ENCODE data around the gene UNK.
A peak's percentile ranks its signal among the peaks of the same experiment; 100 is the strongest.
"Not testable (repeated sequence)": the region's sequence is repeated elsewhere in the genome, so short reads cannot be mapped to it uniquely, and the experiment has no call there.

UNK gene

DNA sequence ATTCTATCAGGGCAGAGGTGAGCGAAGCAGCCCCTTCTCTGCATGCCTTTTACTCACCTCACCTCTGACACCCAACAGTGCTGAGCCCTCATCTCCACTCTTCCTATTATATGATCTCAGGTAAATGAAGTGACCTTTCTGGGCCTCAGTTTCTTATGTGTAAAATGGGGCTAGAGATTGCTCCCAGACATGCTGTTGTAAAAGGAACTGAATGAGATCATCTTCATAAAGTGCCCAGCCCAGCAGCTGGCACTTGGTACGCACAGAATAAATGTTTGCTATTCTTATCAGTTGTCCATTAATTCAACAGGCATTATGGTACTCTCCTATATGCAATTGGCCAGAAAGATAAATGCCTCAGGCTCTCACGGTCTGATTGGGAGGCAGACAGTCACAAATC, 15.1 kb upstream of the UNK start:
- no peaks in the 10 kb centered on the region for H3K4me1 ChIP-seq (ENCODE audit: control insufficient read depth, insufficient read depth, low read length)
- H3K27me3 ChIP-seq (ENCODE audit: control insufficient read depth, insufficient read depth, low read length): no peaks in the 10 kb centered on the region
- no peak overlapping the region for H3K4me3 ChIP-seq (ENCODE audit: low read length)
- no peaks in the 10 kb centered on the region for H3K36me3 ChIP-seq (ENCODE audit: control insufficient read depth, insufficient read depth, low read length)
- H3K27ac ChIP-seq (ENCODE audit: low read depth, low read length): no peak overlapping the region
- H3K9ac ChIP-seq (ENCODE audit: low read length): no peak overlapping the region

DNA sequence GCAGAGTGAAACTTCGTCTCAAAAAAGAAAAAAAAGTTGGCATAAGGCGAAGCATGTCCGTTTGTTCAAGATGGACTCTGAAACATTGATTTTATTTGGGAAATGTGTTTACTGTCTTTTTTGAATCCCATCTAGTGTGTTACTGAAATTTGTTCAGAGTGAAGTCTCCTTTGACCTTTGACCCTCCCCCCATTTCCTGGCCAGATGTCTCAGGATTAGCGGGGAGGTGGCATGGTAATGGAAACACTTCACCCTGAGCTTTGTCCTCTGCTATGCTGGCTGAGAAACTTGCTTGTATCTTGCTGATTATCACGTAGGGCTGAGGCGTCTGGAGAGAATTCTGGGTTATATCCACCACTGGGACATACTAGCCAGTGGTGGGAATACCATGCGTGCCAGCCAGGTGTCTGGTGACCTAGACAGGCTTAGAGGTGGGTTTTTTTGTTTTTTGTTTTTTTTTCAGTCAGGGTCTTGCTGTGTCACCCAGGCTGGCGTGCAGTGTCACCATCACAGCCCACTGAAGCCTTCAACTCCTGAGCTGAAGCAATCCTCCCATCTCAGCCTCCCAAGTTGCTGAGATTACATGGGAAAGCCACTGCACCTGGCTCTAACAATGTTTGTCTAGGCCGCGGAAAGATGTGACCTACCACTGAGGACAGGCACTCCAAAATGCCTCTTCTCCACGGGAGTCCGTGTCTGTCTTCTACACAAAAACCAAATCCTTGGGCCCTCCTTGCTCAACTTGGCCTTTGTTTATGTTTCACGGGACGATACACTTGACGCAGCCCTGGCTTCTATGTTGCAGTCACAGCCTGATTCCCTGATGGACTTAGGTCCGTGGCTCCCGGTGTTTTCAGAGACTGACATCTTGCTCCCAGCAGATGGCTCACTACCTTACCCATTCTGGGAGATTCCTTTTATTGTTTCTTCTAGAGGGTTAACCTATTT, 13.0 kb upstream of the UNK start:
- Histone ChIP-seq H3K27ac (ENCODE audit: low read depth, low read length) (no peak overlapping the region), H3K9ac (ENCODE audit: low read length) (no peak overlapping the region), H3K4me1 (ENCODE audit: control insufficient read depth, insufficient read depth, low read length) (peaks cover 8% of the 10 kb centered on the region), H3K27me3 (ENCODE audit: control insufficient read depth, insufficient read depth, low read length) (no peaks in the 10 kb centered on the region), H3K4me3 (ENCODE audit: low read length) (no peak overlapping the region), H3K36me3 (ENCODE audit: control insufficient read depth, insufficient read depth, low read length) (peaks cover 9% of the 10 kb centered on the region)

DNA sequence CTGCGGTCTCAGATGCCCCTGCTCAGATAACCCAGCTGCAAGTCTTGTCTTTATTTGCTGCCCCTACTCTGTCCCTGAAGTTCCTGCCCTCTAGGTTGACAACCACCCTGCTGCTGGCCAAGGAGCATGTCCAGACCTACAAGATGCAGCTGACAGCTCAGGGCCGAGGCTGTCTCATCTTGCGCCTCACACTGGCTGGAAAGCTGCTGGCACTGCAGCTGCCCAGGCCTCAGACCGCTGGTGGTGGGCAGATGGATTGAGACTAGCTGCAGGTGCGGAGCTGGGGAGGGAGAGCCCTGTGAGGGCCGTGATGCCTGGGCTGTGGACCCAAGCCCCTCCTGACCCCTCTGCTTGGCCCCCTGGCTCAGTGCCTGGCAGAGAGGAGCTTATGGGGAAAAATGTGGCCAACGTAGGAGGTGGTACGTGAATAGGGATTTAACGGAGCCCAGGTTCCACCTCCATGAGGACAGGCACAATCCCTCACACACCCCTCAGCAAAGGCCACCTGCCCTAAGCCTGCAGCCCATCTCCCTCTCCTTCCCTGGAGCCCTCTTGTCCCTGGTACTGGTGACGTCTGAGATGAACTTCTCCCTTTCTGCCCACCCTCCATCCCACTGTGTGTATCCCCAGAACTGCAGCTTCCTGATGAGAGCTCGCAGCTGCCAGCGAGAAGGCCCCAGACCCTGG, 11.3 kb upstream of the UNK start:
- Histone ChIP-seq H3K27me3 (ENCODE audit: control insufficient read depth, insufficient read depth, low read length) (no peaks in the 10 kb centered on the region), H3K36me3 (ENCODE audit: control insufficient read depth, insufficient read depth, low read length) (peaks cover 16% of the 10 kb centered on the region), H3K4me1 (ENCODE audit: control insufficient read depth, insufficient read depth, low read length) (peaks cover 16% of the 10 kb centered on the region), H3K27ac (ENCODE audit: low read depth, low read length) (no peak overlapping the region), H3K4me3 (ENCODE audit: low read length) (no peak overlapping the region), H3K9ac (ENCODE audit: low read length) (no peak overlapping the region)

DNA sequence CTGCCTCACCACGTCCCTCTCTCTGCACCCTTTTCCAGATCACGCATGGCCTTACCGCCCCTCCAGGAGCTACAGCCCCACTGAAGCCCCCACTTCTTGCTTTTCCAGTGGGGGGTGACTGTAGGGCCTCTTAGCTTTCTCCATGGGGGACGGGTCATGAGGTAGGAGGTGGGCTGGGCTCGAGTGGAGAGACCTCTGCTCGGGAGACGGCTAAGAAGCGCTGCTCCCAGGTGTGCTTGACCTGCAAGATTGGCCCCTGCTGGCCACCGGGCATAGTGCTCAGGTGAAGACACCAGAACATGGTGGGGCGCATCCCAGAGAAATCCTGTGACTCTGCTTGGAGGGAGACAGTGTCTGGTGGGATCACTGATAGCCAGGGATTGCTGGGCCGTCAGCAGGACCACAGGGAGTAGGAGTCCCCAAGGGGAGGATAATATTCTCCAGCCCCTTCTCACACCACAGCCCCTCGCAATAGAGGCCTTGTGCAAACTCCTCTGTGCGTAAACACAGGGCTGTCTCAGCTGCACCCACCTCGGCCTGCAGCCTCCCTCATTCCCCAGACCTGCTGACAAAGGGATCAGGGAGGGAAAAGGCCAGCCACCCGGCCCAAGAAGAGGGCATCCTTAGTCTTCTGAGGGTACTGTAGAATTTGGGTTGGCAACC, 10.7 kb upstream of the UNK start:
- Histone ChIP-seq H3K27me3 (ENCODE audit: control insufficient read depth, insufficient read depth, low read length) (no peaks in the 10 kb centered on the region), H3K36me3 (ENCODE audit: control insufficient read depth, insufficient read depth, low read length) (peaks cover 22% of the 10 kb centered on the region), H3K9ac (ENCODE audit: low read length) (no peak overlapping the region), H3K4me1 (ENCODE audit: control insufficient read depth, insufficient read depth, low read length) (peaks cover 16% of the 10 kb centered on the region), H3K27ac (ENCODE audit: low read depth, low read length) (no peak overlapping the region), H3K4me3 (ENCODE audit: low read length) (no peak overlapping the region)

DNA sequence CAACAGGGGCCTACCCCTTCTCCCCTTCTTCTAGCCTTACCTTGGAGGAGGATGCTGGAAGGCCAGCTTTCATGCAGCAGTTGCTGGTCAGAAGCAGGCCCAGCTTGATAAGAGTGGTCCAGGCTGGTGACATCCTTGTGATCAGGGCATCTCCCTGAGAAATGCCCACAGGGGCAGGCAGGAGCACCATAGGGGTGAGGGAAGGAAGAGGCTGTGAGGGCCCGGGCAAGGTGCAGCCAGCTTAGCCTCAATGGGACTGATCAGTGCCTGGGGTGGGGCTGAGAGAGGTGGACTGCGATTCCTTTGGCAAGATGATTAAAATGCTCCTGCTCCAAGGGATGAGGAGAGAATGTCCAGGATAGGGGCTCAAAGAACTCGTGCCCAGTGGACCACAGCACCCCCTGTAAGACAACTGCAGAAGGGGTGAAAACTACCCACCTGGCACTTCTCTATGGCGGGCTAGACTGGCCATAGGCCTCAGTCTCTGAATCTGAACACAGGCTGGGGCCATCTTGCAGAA, 10.1 kb upstream of the UNK start:
- peaks cover 16% of the 10 kb centered on the region for H3K4me1 ChIP-seq (ENCODE audit: control insufficient read depth, insufficient read depth, low read length)
- no peak overlapping the region for H3K4me3 ChIP-seq (ENCODE audit: low read length)
- peaks cover 22% of the 10 kb centered on the region for H3K36me3 ChIP-seq (ENCODE audit: control insufficient read depth, insufficient read depth, low read length)
- no peak overlapping the region for H3K9ac ChIP-seq (ENCODE audit: low read length)
- no peaks in the 10 kb centered on the region for H3K27me3 ChIP-seq (ENCODE audit: control insufficient read depth, insufficient read depth, low read length)
- H3K27ac ChIP-seq (ENCODE audit: low read depth, low read length): peak overlapping the region; percentile 40

DNA sequence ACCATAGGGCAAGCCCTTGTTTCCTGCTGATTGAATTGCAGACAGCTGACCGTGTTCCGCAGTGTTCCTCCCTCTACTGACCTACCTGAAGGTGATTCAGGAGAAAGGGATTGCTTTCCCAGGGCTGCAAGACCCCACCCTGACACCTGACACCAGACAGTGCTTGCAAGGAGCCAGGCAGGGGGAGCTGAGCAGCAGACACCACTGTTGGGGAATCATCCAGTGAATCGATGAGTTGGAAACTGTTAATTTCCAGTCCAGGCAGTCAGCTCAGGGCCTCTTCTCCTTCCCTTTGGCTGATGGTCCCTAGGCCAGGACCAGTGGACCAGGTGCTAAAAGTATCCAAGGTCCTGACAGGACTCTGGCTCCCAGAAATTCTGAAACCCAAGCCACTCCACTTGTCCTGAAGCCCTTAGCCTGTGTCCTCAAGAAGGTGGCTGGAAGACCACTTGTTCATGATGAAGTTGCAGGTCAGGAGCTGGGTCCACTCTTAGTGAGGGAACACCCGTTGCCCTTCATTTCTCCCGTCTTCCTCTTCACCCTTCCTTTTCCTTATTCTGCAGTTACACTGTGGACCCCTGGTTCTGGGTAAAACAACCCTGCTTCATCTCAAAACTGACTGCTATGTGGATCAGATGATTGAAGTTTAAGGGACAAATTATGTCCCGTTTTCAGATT, 9.5 kb upstream of the UNK start:
- peaks cover 22% of the 10 kb centered on the region for H3K36me3 ChIP-seq (ENCODE audit: control insufficient read depth, insufficient read depth, low read length)
- no peak overlapping the region for H3K4me3 ChIP-seq (ENCODE audit: low read length)
- H3K9ac ChIP-seq (ENCODE audit: low read length): no peak overlapping the region
- H3K27me3 ChIP-seq (ENCODE audit: control insufficient read depth, insufficient read depth, low read length): no peaks in the 10 kb centered on the region
- H3K4me1 ChIP-seq (ENCODE audit: control insufficient read depth, insufficient read depth, low read length): peaks cover 16% of the 10 kb centered on the region
- peak overlapping the region; percentile 40 for H3K27ac ChIP-seq (ENCODE audit: low read depth, low read length)

DNA sequence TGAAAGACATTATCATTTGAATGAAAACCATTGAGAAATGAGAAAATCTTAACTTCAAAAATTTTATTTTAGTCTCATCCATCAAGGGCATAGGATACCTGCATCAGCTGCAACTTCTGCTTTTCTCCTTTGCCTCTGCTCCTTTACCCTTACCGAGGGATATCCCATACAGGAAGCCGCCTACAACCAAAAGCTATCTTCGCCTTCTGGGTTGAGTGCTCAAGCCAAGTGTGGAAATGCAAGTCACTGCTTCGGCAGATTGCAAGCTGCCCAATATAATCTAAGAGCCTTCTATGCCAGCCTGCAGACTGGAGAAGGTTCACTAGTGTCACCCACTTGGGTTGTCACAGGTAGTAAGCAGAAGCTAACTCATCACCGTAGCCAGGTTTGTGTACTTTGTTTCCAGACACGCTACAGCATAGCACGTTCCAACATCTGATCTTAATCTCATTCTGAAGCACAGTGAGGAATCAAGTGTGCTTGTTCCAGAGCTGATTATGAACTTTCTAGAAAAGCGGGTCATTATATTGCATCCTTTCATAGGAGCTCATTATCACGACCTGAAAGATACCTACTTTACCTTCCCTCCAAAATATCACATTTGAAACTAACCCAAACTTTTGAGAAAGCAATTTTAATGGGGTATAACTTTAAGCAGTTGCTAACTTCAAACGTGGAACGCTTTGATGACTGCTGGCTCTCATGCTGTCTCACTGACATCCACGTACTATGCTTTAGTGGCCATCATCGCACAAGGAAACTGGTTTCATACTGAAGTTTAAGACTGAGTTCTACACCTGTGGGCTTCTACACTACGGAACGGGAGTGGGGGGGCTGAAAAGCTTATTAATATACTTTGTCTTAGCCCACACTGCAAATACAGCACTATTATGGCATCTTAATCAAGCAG, 8.0 kb upstream of the UNK start:
- peak overlapping the region; percentile 1 for H3K27ac ChIP-seq (ENCODE audit: low read depth, low read length)
- H3K4me3 ChIP-seq (ENCODE audit: low read length): peak overlapping the region; percentile 47
- peaks cover 22% of the 10 kb centered on the region for H3K36me3 ChIP-seq (ENCODE audit: control insufficient read depth, insufficient read depth, low read length)
- H3K4me1 ChIP-seq (ENCODE audit: control insufficient read depth, insufficient read depth, low read length): peaks cover 16% of the 10 kb centered on the region
- H3K27me3 ChIP-seq (ENCODE audit: control insufficient read depth, insufficient read depth, low read length): no peaks in the 10 kb centered on the region
- no peak overlapping the region for H3K9ac ChIP-seq (ENCODE audit: low read length)

DNA sequence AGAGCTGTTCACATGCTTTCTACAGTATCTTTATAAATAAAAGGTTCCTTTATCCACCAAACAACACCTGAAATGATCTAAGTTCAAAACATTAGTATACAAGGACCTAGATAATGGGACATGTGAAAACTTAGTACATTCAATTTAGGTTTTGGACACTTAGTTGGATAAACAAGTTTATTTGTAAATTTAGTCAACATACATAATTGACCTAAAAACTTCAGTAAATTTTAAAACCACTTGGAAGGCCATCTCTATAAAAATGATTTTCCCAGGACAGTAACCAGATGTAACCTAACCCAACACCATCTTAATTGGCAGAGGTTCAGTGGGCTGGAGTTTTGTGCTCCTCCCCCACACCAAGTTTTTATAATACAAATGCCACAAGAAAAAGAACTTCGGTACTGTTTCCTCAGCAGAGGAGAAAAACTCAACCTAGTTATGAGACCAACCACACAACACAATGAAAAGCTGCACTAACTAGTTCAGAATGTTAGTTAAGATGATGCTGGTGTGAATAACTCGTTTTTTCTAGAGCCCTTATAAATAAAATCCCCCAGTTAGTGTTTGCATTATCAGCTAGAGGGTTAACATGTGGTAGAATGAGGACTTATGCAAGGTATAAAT, 7.2 kb upstream of the UNK start:
- Histone ChIP-seq H3K4me1 (ENCODE audit: control insufficient read depth, insufficient read depth, low read length) (peaks cover 16% of the 10 kb centered on the region), H3K27ac (ENCODE audit: low read depth, low read length) (no peak overlapping the region), H3K27me3 (ENCODE audit: control insufficient read depth, insufficient read depth, low read length) (no peaks in the 10 kb centered on the region), H3K36me3 (ENCODE audit: control insufficient read depth, insufficient read depth, low read length) (peaks cover 22% of the 10 kb centered on the region), H3K4me3 (ENCODE audit: low read length) (peak overlapping the region; percentile 90), H3K9ac (ENCODE audit: low read length) (no peak overlapping the region)

DNA sequence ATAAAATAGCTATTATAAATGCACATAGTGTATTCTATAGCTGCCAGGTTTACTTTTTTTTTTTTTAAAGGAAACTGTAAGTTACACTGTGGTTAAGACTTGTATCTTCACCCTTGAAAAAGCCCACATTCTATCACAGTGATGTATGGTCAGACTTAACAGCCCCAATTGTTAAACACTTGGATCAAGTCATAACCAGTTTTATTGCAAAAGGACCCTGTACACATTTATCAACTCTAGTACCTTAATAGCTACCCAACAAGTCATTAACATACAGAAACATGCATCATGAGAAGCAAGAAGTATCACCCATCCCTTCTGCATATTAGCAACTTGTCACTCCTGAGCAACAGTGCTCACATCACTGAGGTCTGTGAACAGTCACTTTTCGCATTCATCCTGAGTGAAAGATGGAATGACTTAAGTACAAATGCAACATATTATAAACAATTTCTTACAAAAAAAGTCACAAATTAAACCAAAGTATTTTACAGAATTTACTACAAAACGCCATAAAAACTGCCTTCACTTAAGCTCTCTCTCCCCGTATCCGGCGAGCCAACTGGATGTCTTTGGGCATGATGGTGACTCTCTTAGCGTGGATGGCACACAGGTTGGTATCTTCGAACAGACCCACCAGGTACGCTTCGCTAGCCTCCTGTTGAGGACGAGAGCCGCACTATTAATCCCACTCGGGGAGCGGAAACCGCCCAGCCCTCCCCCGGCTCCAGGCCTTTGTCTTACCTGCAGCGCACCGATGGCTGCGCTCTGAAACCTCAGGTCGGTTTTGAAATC, 6.3 kb upstream of the UNK start:
- Histone ChIP-seq H3K4me3 (ENCODE audit: low read length) (peak overlapping the region; percentile 90), H3K9ac (ENCODE audit: low read length) (peak overlapping the region; percentile 93), H3K27ac (ENCODE audit: low read depth, low read length) (peak overlapping the region; percentile 99), H3K36me3 (ENCODE audit: control insufficient read depth, insufficient read depth, low read length) (peaks cover 22% of the 10 kb centered on the region), H3K4me1 (ENCODE audit: control insufficient read depth, insufficient read depth, low read length) (peaks cover 16% of the 10 kb centered on the region)
- H3K27me3 ChIP-seq (ENCODE audit: control insufficient read depth, insufficient read depth, low read length): not testable (repeated sequence)

DNA sequence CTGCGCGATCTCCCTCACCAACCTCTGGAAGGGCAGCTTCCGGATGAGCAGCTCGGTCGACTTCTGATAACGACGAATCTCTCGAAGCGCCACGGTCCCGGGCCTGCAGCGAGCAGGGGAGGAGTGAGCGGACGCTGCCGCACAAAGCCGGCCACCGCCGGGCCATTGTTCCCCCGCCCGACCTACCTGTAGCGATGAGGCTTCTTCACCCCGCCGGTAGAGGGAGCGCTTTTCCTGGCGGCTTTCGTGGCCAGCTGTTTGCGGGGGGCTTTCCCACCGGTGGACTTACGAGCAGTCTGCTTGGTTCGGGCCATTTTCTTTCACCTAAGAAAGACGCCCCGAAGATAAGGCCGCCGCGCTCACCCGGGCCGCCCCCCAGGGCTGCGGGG, 5.8 kb upstream of the UNK start:
- Histone ChIP-seq H3K4me3 (ENCODE audit: low read length) (peak overlapping the region; percentile 90), H3K4me1 (ENCODE audit: control insufficient read depth, insufficient read depth, low read length) (peaks cover 21% of the 10 kb centered on the region), H3K36me3 (ENCODE audit: control insufficient read depth, insufficient read depth, low read length) (peaks cover 22% of the 10 kb centered on the region), H3K9ac (ENCODE audit: low read length) (peak overlapping the region; percentile 93), H3K27ac (ENCODE audit: low read depth, low read length) (peak overlapping the region; percentile 99), H3K27me3 (ENCODE audit: control insufficient read depth, insufficient read depth, low read length) (no peaks in the 10 kb centered on the region)
